ENCODE data around the gene TEX19.

GRCh38 chr17:82408938-82409318 lies 49.9 kb downstream of the TEX19 start:
- no peak for TF ChIP-seq CTCF (IDR thresholded peaks at IDR 0.05; ENCODE audit: insufficient read depth, low read length)
- no peak for TF ChIP-seq POLR2AphosphoS5 (IDR thresholded peaks at IDR 0.05; ENCODE audit: low read depth)
- no peak for TF ChIP-seq SPI1 (IDR thresholded peaks at IDR 0.05; ENCODE audit: borderline replicate concordance, low read depth)

Measured in HL-60 (cell line).